Ammon's horn (tissue), 1 donor: Measurements from ENCODE around the gene SCO2.
"Not testable (repeated sequence)": the region's sequence is repeated elsewhere in the genome, so short reads cannot be mapped to it uniquely, and the experiment has no call there.

Experiments
- DNase-seq: peaks from one replicate; pipeline ENCODE4 v3.0.0-alpha.2; 2016; ENCODE audit warnings: low spot score

Gene SCO2

DNA sequence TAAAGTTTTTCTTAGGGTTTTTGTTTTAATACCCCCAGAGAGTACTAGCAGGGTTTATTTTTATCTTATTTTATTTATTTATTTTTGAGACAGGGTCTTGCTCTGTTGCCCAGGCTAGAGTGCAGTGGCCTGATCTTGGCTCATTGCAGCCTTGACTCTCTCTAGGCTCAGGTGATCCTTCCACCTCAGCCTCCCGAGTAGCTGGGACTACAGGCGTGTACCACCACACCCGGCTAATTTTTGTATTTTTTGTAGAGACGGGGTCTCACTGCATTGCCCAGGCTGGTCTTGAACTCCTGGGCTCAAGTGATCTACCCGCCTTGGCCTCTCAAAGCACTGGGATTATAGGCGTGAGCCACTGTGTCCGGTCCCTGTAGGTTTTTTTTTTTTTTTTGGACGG, 5.2 kb downstream of the SCO2 start:
- not testable (repeated sequence) for DNase-seq

DNA sequence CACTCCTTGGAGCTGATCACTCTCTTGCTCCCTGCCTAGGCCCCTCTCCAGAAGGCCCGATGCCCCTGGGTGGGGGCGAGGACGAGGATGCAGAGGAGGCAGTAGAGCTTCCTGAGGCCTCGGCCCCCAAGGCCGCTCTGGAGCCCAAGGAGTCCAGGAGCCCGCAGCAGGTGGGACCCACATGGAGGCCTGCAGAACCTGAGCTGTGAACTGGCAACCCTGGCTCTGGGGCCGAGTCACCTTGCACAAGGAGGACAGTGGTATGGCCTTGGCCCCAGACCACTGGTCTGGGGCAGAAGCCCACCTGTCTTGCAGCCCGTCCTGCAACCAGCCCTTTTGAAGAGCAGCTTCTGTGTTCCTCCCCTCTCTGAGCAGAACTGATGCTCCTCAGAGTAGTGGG, 6.2 kb downstream of the SCO2 start:
- no peak for DNase-seq

DNA sequence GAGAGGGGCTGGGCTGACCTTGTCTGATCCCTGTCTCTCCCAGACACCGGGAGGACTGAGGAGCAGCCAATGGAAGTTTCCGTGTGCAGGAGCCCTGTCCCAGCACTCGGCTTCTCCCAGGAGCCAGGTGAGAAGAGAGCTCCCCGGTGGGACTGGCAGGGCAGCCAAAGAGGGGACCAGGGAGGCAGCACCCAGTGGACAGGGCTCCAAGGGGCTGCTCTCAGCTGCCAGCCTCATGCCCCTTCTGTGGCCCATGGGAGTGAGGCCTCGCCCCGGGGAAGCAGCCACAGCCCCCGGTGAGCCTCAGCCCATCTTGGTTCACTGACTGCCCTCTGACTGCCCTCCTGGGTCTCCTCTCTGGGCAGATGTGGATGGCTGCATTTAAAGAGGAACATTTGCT, 6.8 kb downstream of the SCO2 start:
- no peak for DNase-seq

- no peak for DNase-seq
These were observed 7.7 kb downstream of the SCO2 start for GRCh38 chr22:50517495-50518260.

GRCh38 chr22:50516891-50517290, 8.5 kb downstream of the SCO2 start:
- no peak for DNase-seq

DNA sequence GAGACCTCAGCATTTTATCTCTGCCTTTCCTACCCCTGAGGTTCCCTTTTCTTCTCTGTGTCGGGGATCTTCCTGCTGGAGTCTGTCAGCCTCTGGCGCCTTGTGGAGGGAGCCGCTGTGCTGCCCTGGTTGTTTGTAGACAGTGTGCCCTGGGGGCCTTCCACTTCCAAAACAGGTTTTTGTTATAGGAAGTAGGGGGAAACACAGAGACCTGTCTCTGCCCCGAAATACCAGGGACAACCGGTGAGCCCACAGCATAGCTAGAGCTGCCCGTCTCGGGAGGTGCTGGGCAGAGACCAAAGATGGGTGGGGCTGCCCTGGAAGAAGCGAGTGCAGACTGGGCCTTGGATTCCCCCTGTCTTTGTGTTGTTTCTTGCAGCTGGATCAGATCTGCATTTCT, 9.3 kb downstream of the SCO2 start:
- no peak for DNase-seq

- no peak for DNase-seq
These were observed 12.2 kb downstream of the SCO2 start for GRCh38 chr22:50513175-50513574.

GRCh38 chr22:50508897-50509296, 16.5 kb downstream of the SCO2 start:
- no peak for DNase-seq

DNA sequence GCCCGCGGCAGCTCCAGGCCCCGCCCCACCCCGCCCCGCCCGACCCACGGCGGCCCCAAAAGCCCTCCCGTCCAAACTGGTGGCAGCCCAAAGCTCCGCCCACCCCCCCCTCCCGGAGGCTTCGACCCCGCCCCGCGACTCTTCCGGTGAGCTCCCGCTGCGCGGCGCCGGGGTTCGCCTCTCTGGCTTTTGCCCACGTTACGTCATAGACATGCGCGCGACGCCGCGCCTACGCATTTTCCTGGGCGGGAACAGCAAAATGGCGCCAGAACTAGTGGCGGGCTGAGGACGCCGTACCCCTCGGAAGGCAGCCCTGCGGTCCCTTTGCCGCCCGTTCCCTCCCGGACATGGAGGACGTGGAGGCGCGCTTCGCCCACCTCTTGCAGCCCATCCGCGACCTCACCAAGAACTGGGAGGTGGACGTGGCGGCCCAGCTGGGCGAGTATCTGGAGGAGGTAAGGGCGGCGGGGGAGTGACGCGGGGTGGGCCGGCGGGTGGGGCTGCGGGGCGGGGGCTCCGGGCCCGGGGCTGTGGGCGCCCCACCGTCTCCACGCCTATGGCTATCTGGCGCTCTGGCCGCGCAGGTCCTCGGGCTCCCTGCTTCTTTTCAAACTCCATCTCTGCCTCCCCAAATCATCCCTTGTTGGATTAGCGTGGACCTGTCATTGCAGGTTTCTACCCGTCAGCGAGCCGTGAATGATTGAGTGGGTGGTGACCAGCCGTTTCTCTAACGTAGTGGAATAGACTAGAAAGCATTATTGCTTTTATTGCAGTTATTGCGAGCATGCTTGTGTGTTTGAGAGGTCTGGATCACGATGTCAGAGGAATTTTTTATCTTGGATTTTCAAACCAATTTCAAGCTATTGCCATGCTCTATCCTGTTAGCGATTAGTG, 17.2 kb downstream of the SCO2 start, which contains the start of gene NCAPH2:
TSS of gene NCAPH2 (plus strand) at position 234 of the 894 bp plus-strand sequence. CDS start at position 348, 114 bp downstream.
- DNase-seq: no peak

- DNase-seq: peak; percentile 96
These were observed 17.9 kb downstream of the SCO2 start, which contains the start of gene LMF2 for GRCh38 chr22:50507421-50507990. TSS of gene LMF2 (minus strand) at chr22:50507702. CDS start at chr22:50507675, 27 bp downstream.

GRCh38 chr22:50506611-50507420, 18.6 kb downstream of the SCO2 start:
- DNase-seq: peak; percentile 34

DNA sequence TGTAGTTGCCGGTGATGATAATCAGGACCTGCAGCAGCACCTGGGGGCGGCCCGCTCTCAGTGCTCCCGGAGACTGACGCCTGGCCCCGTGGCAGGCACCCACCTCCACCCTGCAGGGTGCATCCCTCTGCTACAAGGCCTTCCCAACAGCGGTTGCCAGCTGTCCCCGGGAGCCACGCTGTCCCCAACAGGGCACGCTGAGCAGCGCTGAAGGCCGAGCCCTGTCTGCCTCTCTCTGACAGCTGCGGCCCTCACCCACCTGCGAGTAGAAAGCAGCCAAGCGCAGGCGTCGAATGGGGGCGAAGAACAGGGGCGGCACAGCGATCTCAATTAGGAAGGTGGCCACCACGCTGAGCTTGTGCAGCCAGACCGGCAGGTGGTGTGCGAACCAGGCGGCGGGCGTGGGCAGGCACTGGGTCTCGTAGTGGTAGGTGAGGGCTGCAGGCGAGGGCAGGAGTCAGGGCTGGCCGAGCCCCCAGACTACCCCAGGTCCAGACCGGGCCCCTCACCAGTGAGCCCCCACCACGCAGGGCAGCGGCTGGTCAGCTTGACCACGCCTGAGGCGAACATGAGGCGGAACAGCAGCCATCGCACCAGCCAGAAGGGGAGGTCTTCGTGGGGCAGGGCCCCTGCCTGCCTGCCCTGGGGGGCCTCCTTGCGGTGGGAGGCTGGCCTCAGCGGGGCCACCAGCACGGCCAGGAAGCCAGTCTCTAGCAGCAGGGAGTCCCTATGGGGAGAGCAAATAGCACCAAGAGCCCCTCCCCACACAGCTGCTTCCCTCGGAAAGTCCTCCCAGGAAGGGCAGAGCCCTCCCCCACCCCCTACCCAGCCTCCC, 19.4 kb downstream of the SCO2 start:
- no peak for DNase-seq

GRCh38 chr22:50505276-50505775, 20.1 kb downstream of the SCO2 start:
- DNase-seq: no peak

- no peak for DNase-seq
These were observed 20.8 kb downstream of the SCO2 start for GRCh38 chr22:50504369-50505211.

DNA sequence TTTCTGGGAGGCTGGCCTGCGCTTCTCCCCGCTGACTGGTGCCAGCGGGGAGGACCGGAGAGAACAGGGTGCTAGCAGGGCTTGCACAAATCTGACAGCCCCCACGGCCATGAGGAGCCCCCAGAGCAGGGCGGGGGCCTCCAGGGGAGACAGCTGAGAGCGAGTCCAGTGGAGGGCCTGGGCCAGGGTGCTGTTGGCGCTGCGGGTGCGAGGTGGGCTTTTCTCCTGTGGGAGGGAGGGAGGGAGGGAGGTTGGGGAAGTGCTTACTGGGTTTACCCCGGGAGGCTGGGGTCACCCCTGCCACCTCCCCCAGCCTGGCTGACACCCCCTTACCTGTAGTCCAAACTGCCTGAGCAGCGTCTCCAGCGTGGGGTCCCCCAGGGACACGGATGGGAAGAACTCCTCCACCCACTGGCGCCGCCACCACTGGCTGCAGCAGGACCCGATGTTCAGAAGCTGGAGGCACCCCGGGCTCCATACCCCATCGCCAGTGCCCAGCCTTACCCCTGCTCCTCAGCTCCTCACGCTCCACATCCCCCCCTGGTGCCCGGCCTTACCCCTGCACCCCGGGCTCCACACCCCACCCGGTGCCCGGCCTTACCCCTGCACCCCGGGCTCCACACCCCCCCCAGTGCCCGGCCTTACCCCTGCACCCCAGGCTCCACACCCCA, 21.8 kb downstream of the SCO2 start:
- DNase-seq: no peak

DNA sequence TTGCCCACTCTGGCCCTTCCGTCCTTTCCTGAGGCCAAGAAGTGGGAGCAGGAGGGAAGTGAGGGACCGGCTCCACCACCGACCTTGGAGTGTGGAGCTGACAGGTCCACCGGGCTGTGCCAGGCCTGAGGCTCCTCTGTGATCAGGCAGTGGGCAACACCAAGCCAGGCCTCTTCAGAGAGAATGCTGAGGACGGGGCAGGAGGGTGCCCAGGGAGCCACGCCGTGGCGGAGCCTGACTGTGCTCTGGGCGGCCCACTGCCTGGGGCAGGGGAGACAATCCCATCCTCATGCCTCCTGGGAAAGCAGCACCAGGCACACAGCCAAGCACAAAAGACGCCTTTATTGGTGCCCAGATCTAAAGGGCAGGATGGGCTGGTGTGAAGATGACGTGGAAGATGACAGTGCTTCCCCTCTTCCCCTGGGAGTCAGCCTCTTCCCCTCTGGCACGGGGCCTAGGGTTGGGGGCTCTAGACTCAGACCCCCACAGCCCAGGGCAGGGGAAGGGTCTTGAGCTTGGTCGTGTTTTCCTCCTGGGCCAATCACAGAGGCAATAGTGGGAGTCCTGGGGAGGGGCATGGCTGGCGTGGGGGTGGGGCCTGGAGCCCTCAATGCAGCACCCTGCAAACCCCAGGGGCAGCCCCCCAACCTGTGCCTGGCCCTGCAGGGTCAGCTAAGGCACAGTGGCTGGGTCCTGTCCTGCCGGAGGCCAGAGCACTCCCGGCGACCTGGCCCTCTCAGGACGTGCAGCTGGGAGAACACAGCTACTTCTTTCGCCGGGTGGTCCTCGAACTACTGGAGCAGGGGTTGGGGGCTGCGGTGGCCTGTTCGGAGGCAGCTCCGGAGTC, 22.5 kb downstream of the SCO2 start:
- no peak for DNase-seq

DNA sequence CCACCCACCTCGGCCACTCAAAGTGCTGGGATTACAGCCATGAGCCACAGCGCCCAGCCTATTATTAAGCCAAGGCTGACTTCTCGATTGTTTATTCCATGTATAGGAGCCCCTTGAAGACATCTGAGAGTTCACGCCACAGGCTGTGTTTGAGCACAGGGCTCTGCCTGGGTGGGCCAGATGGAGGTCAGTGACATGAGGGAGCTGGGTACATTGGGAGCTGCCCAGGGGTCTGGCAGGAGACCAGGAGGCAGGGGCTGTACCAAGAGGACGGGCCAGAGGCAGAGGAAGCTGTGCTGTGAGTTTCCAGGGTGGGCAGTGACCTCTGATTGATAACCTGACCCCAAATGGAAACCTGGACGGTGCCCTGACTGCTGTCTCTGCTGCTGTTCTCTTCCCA, 23.3 kb downstream of the SCO2 start:
- no peak for DNase-seq

DNA sequence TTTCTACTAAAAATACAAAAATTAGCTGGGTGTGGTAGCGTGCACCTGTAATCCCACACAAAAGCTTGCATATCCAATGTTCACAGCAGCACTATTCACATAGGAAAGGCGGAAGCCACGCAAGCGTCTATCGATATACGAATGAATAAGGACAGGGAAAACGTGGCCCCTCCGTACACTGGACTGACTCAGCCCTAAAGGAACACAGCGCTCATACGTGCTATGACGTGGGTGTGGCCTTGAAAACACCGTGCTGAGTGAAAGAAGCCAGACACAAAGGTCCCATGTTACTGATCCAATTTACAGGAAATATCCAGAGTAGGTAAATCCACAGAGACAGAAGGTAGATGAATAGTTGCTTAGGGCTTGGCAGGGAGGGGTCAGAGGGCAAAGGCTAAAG, 24.9 kb downstream of the SCO2 start:
- DNase-seq: no peak
